Neural progenitor cell (in vitro differentiated cells): ENCODE data around the gene MPND. TPM values are rescaled to one million over a fixed set of nuclear protein-coding genes. Genes with fewer than 3 reads are reported as not detected.
A peak's percentile ranks its signal among the peaks of the same experiment; 100 is the strongest.

Experiments used
- DNase-seq: peaks from one replicate; pipeline ENCODE4 v3.0.0-alpha.2; 2016; ENCODE audit warnings: low spot score
- H2AFZ ChIP-seq: fragments of 200-600 bp; sonication (generic); replicated peaks from 2 replicates; pipeline ENCODE4 v1.6.1; 2016; ENCODE audit warnings: antibody characterized with exemption
- H3F3A ChIP-seq: fragments of 200-600 bp; sonication (generic); 2 replicates; pipeline ENCODE4 v1.6.1; 2016; ENCODE audit warnings: antibody characterized with exemption, low read depth
- H3K27ac ChIP-seq: fragments of 200-600 bp; sonication (generic); 2 replicates; pipeline ENCODE4 v1.5.1; 2016; ENCODE audit warnings: mild to moderate bottlenecking
- H3K27me3 ChIP-seq: fragments of 200-600 bp; sonication (generic); 2 replicates; pipeline ENCODE4 v1.6.1; 2016; ENCODE audit warnings: mild to moderate bottlenecking, moderate library complexity
- H3K36me3 ChIP-seq: fragments of 200-600 bp; sonication (generic); 2 replicates; pipeline ENCODE4 v1.5.1; 2016
- H3K4me1 ChIP-seq: fragments of 200-600 bp; sonication (generic); 2 replicates; pipeline ENCODE4 v1.6.1; 2016; ENCODE audit warnings: mixed run types
- H3K4me2 ChIP-seq: fragments of 200-600 bp; sonication (generic); 2 replicates; pipeline ENCODE4 v1.6.1; 2016
- H3K4me3 ChIP-seq: fragments of 200-600 bp; sonication (generic); 2 replicates; pipeline ENCODE4 v1.5.1; 2016
- H3K79me2 ChIP-seq: fragments of 200-600 bp; sonication (generic); 2 replicates; pipeline ENCODE4 v1.6.1; 2016; ENCODE audit warnings: low read depth
- H3K9ac ChIP-seq: fragments of 200-600 bp; sonication (generic); 2 replicates; pipeline ENCODE4 v1.6.1; 2016
- H3K9me3 ChIP-seq: fragments of 200-600 bp; sonication (generic); 2 replicates; pipeline ENCODE4 v1.5.1; 2016; ENCODE audit warnings: low read depth
- H4K20me1 ChIP-seq: fragments of 200-600 bp; sonication (generic); 2 replicates; pipeline ENCODE4 v1.6.1; 2016; ENCODE audit warnings: low read depth
- H3K27ac Mint-ChIP-seq: 3 replicates; pipeline ENCODE4 v1.8.0; 2021; ENCODE audit warnings: mixed read lengths
- H3K27me3 Mint-ChIP-seq: 2 replicates; pipeline ENCODE4 v1.8.0; 2022; ENCODE audit warnings: low read depth, mild to moderate bottlenecking, inconsistent platforms, moderate library complexity, mixed read lengths; ENCODE audit not compliant: insufficient read depth
- H3K36me3 Mint-ChIP-seq: 3 replicates; pipeline ENCODE4 v1.8.0; 2021; ENCODE audit warnings: mixed read lengths
- H3K4me1 Mint-ChIP-seq: 3 replicates; pipeline ENCODE4 v1.8.0; 2021; ENCODE audit warnings: mixed read lengths
- H3K4me3 Mint-ChIP-seq: 3 replicates; pipeline ENCODE4 v1.8.0; 2021; ENCODE audit warnings: mild to moderate bottlenecking, moderate library complexity, mixed read lengths
- H3K9me3 Mint-ChIP-seq: 3 replicates; pipeline ENCODE4 v1.8.0; 2020; ENCODE audit warnings: mixed read lengths
- CTCF ChIP-seq: fragments of 200-600 bp; sonication (generic); IDR thresholded peaks from 2 replicates; pipeline ENCODE4 v1.5.1; 2017; ENCODE audit warnings: antibody characterized with exemption, mild to moderate bottlenecking
- EZH2 ChIP-seq: fragments of 200-600 bp; sonication (generic); IDR thresholded peaks from 2 replicates; pipeline ENCODE4 v1.6.1; 2017; ENCODE audit warnings: antibody characterized with exemption, mild to moderate bottlenecking, moderate library complexity
- EZH2phosphoT487 ChIP-seq: fragments of 200-600 bp; sonication (generic); IDR thresholded peaks from 2 replicates; pipeline ENCODE4 v1.6.1; 2017; ENCODE audit warnings: antibody characterized with exemption
- total RNA-seq: library from RNA; depleted of rRNA; stranded (reverse); fragments of >200 nt; gene quantifications from 2 replicates; pipeline ENCODE4 v1.2.3, GENCODE V29; 2015; ENCODE audit warnings: low replicate concordance

The MPND gene
- total RNA-seq, 1 donor from 2014 or later, result 10.6 TPM

DNA sequence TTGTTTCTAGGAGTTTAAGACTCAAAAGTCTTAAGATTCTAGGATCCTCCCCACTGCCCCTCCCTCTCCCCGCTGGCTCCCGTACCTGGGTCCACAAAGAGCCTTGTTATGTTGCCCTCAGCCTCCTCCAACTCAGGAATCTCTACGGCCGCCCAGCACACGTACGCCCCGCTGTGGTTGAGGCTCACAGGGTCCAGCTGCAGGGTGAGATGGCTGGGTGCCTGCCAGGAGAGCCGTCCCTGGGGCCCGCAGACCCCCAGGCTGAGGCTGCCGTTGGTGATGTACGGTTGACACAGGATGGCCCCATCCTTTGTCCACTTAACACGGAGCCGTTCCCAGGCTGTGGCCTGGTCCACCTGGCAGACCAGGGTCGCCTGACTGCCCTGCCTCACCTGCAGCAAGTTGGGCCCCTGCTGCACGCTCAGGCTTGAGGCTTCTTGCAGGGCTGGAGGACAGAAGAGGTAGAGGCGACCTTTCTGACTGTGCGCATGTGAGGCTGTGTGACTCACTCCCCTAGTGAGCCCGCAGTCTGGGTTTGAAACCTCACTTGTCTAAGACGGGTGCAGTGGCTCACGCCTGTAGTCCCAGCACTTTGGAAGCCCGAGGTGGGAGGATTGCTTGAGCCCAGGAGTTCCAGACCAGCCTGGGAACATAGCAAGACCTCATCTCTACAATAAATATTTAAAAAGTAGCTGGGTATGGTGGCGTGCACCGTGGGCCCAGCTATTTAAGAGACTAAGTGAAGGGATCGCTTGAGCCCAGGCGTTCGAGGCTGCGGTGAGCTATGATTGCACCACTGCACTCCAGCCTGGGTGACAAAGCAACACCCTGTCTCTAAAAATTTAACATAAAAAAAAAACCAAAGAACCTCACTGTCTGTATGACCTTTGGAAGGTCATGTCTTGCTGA lies 45.2 kb upstream of the MPND start:
- H3K27me3 ChIP-seq, result no peaks in the 10 kb centered on the region
- no peaks in the 10 kb centered on the region for H3K9me3 ChIP-seq
- H3K27ac ChIP-seq, result no peak overlapping the region
- peaks cover 6% of the 10 kb centered on the region for H3K27me3 Mint-ChIP-seq
- peaks cover 10% of the 10 kb centered on the region for H3K4me1 ChIP-seq
- no peaks in the 10 kb centered on the region for H4K20me1 ChIP-seq
- H3K4me3 ChIP-seq, result no peak overlapping the region
- H3K4me2 ChIP-seq, result no peak overlapping the region
- peaks cover 5% of the 10 kb centered on the region for H3F3A ChIP-seq
- no peaks in the 10 kb centered on the region for H3K36me3 ChIP-seq
- peaks cover 8% of the 10 kb centered on the region for H3K4me1 Mint-ChIP-seq
- H2AFZ ChIP-seq, result peak overlapping the region; percentile 26
- DNase-seq, result peak; percentile 19
- H3K9me3 Mint-ChIP-seq, result peaks cover 2% of the 10 kb centered on the region
- H3K4me3 Mint-ChIP-seq, result no peak overlapping the region
- TF ChIP-seq CTCF, result peak; percentile 11
- TF ChIP-seq EZH2, result no peak
- TF ChIP-seq EZH2phosphoT487, result no peak
- H3K9ac ChIP-seq, result no peak overlapping the region
- H3K36me3 Mint-ChIP-seq, result no peaks in the 10 kb centered on the region
- no peaks in the 10 kb centered on the region for H3K79me2 ChIP-seq
- no peak overlapping the region for H3K27ac Mint-ChIP-seq

- Histone ChIP-seq H2AFZ (no peak overlapping the region), H3K4me1 (peaks cover 10% of the 10 kb centered on the region), H3F3A (peaks cover 5% of the 10 kb centered on the region), H3K4me3 (no peak overlapping the region), H3K27me3 (no peaks in the 10 kb centered on the region), H3K79me2 (no peaks in the 10 kb centered on the region), H3K36me3 (no peaks in the 10 kb centered on the region), H3K9ac (no peak overlapping the region), H4K20me1 (no peaks in the 10 kb centered on the region), H3K27ac (no peak overlapping the region), H3K4me2 (no peak overlapping the region), H3K9me3 (no peaks in the 10 kb centered on the region)
- Mint-ChIP-seq H3K4me3 (no peak overlapping the region), H3K27me3 (peaks cover 6% of the 10 kb centered on the region), H3K27ac (no peak overlapping the region), H3K9me3 (peaks cover 2% of the 10 kb centered on the region), H3K4me1 (peaks cover 8% of the 10 kb centered on the region), H3K36me3 (no peaks in the 10 kb centered on the region)
- no peak for TF ChIP-seq EZH2phosphoT487
- no peak for TF ChIP-seq CTCF
- no peak for TF ChIP-seq EZH2
- DNase-seq, result no peak
Observed at GRCh38 chr19:4298810-4299550, 44.4 kb upstream of the MPND start.

- H3K9me3 ChIP-seq, result no peaks in the 10 kb centered on the region
- no peak overlapping the region for H3K27ac ChIP-seq
- Mint-ChIP-seq H3K4me1 (peaks cover 11% of the 10 kb centered on the region), H3K36me3 (no peaks in the 10 kb centered on the region), H3K27me3 (peaks cover 4% of the 10 kb centered on the region), H3K27ac (no peak overlapping the region), H3K9me3 (peaks cover 2% of the 10 kb centered on the region), H3K4me3 (peak overlapping the region; percentile 46)
- H2AFZ ChIP-seq, result no peak overlapping the region
- TF ChIP-seq CTCF (no peak), EZH2 (no peak), EZH2phosphoT487 (no peak)
- H3K79me2 ChIP-seq, result peaks cover 6% of the 10 kb centered on the region
- no peaks in the 10 kb centered on the region for H3K27me3 ChIP-seq
- H3K36me3 ChIP-seq, result no peaks in the 10 kb centered on the region
- peaks cover 10% of the 10 kb centered on the region for H3K4me1 ChIP-seq
- peaks cover 11% of the 10 kb centered on the region for H3F3A ChIP-seq
- DNase-seq, result no peak
- H3K9ac ChIP-seq, result no peak overlapping the region
- H3K4me2 ChIP-seq, result no peak overlapping the region
- no peak overlapping the region for H3K4me3 ChIP-seq
- no peaks in the 10 kb centered on the region for H4K20me1 ChIP-seq
Observed at GRCh38 chr19:4300589-4300988, 42.8 kb upstream of the MPND start.
